OCI-LY1 (cell line): ENCODE measurements around the gene ELK3.

Experiments used
- H2AFZ ChIP-seq: fragments of 200-600 bp; sonication (generic), shearing (Covaris generic); 2 replicates; pipeline ENCODE4 v1.6.0; 2014; ENCODE audit warnings: antibody characterized with exemption, mild to moderate bottlenecking, low read length
- H3F3A ChIP-seq: fragments of 200-600 bp; sonication (generic), shearing (Covaris generic); 2 replicates; pipeline ENCODE4 v1.6.0; 2014; ENCODE audit warnings: mild to moderate bottlenecking, antibody characterized with exemption, low read length, moderate library complexity; ENCODE audit not compliant: insufficient read depth
- H3K27ac ChIP-seq: fragments of 200-600 bp; sonication (generic); 2 replicates; pipeline ENCODE4 v1.5.1; 2014; ENCODE audit warnings: low read length, mixed run types, mild to moderate bottlenecking, low read depth; ENCODE audit not compliant: poor library complexity, severe bottlenecking
- H3K27me3 ChIP-seq: fragments of 200-600 bp; sonication (generic); 2 replicates; pipeline ENCODE4 v1.6.0; 2014; ENCODE audit warnings: antibody characterized with exemption, mild to moderate bottlenecking, low read length, moderate library complexity; ENCODE audit not compliant: insufficient read depth
- H3K36me3 ChIP-seq: fragments of 200-600 bp; sonication (generic); 2 replicates; pipeline ENCODE4 v1.6.1; 2014; ENCODE audit warnings: mild to moderate bottlenecking, antibody characterized with exemption, low read length, moderate library complexity, mixed read lengths; ENCODE audit not compliant: insufficient read depth
- H3K4me1 ChIP-seq: fragments of 200-600 bp; sonication (generic); 2 replicates; pipeline ENCODE4 v1.5.1; 2014; ENCODE audit warnings: mild to moderate bottlenecking, low read length, moderate library complexity; ENCODE audit not compliant: insufficient read depth, severe bottlenecking
- H3K4me2 ChIP-seq: fragments of 200-600 bp; sonication (generic), shearing (Covaris generic); 2 replicates; pipeline ENCODE4 v1.6.1; 2014; ENCODE audit warnings: low read length
- H3K4me3 ChIP-seq: fragments of 200-600 bp; sonication (generic); 2 replicates; pipeline ENCODE4 v1.5.1; 2014; ENCODE audit warnings: low read length, low read depth, mild to moderate bottlenecking, mixed read lengths; ENCODE audit not compliant: poor library complexity, severe bottlenecking
- H3K79me2 ChIP-seq: fragments of 200-600 bp; shearing (Covaris generic); 2 replicates; pipeline ENCODE4 v1.6.1; 2016; ENCODE audit warnings: mixed run types, low read length, mixed read lengths; ENCODE audit not compliant: insufficient read depth
- H3K9ac ChIP-seq: fragments of 200-600 bp; sonication (generic), shearing (Covaris generic); 2 replicates; pipeline ENCODE4 v1.6.1; 2014; ENCODE audit warnings: mild to moderate bottlenecking, low read length, mixed read lengths
- H3K9me2 ChIP-seq: fragments of 200-600 bp; sonication (generic), shearing (Covaris generic); 2 replicates; pipeline ENCODE4 v1.6.1; 2014; ENCODE audit warnings: low read depth, mild to moderate bottlenecking, low read length, mixed read lengths
- H3K9me3 ChIP-seq: fragments of 200-600 bp; shearing (Covaris generic); 2 replicates; pipeline ENCODE4 v1.6.1; 2014; ENCODE audit warnings: low read length, mixed read lengths
- H4K20me1 ChIP-seq: fragments of 200-600 bp; sonication (generic), shearing (Covaris generic); 2 replicates; pipeline ENCODE4 v1.6.0; 2016; ENCODE audit warnings: mild to moderate bottlenecking, low read length; ENCODE audit not compliant: insufficient read depth
- CTCF ChIP-seq: fragments of 200-600 bp; sonication (generic), shearing (Covaris generic); IDR thresholded peaks from 2 replicates; pipeline ENCODE4 v1.5.1; 2017; ENCODE audit warnings: mild to moderate bottlenecking, antibody characterized with exemption, low read length, moderate library complexity, mixed read lengths
- EZH2 ChIP-seq: fragments of 200-600 bp; sonication (generic), shearing (Covaris generic); IDR thresholded peaks from 2 replicates; pipeline ENCODE4 v1.8.0; 2017; ENCODE audit warnings: borderline replicate concordance, mixed run types, mild to moderate bottlenecking, antibody characterized with exemption, low read length, moderate library complexity, mixed read lengths

The ELK3 gene

GRCh38 chr12:96152164-96152563, 42.0 kb upstream of the ELK3 start:
- no peak overlapping the region for H2AFZ ChIP-seq
- no peak overlapping the region for H3K9ac ChIP-seq
- no peaks in the 10 kb centered on the region for H3K9me2 ChIP-seq
- H3K27me3 ChIP-seq: no peaks in the 10 kb centered on the region
- no peak for TF ChIP-seq CTCF
- TF ChIP-seq EZH2: no peak
- no peaks in the 10 kb centered on the region for H3F3A ChIP-seq
- H3K4me1 ChIP-seq: no peaks in the 10 kb centered on the region
- H3K79me2 ChIP-seq: no peaks in the 10 kb centered on the region
- no peak overlapping the region for H3K27ac ChIP-seq
- H3K4me3 ChIP-seq: no peak overlapping the region
- H4K20me1 ChIP-seq: no peaks in the 10 kb centered on the region
- H3K4me2 ChIP-seq: no peak overlapping the region
- no peaks in the 10 kb centered on the region for H3K36me3 ChIP-seq
- no peaks in the 10 kb centered on the region for H3K9me3 ChIP-seq

DNA sequence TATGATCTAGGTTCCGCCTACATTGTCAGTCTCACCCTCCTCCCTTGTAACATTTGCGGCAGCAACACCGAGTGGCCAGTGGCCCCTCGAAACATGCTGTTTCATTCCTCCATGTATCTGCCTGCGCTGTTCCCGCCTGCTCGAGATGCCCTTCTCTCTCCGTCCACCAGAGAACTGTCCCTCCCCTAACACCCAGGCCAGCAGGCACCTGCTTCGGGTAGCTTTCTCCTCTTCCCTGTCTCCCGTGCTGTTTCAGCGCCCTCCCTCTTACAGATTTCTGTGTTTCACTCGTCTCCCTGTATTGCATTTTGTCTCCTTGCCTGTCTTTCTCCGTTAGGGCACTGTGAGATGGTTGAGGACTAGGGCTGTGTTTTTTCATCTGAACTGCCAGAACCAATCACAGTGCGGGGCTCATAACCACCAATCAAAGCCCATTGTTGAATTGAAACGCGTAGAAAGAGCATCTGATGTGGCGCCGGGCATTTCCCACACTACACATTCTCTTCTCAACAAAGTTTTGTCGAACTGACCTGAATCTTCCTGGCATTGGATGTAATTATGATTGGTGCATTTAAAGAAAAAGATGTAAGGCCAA, 40.9 kb upstream of the ELK3 start:
- H3K27ac ChIP-seq: no peak overlapping the region
- no peak overlapping the region for H2AFZ ChIP-seq
- no peaks in the 10 kb centered on the region for H4K20me1 ChIP-seq
- no peaks in the 10 kb centered on the region for H3K36me3 ChIP-seq
- no peaks in the 10 kb centered on the region for H3K27me3 ChIP-seq
- no peaks in the 10 kb centered on the region for H3K9me3 ChIP-seq
- no peak overlapping the region for H3K4me2 ChIP-seq
- no peak overlapping the region for H3K4me3 ChIP-seq
- no peaks in the 10 kb centered on the region for H3K79me2 ChIP-seq
- H3K9ac ChIP-seq: no peak overlapping the region
- TF ChIP-seq EZH2 (no peak), CTCF (no peak)
- H3F3A ChIP-seq: no peaks in the 10 kb centered on the region
- H3K9me2 ChIP-seq: no peaks in the 10 kb centered on the region
- H3K4me1 ChIP-seq: no peaks in the 10 kb centered on the region

- no peaks in the 10 kb centered on the region for H3K36me3 ChIP-seq
- H4K20me1 ChIP-seq: no peaks in the 10 kb centered on the region
- H3K9ac ChIP-seq: no peak overlapping the region
- no peak overlapping the region for H2AFZ ChIP-seq
- TF ChIP-seq CTCF (no peak), EZH2 (no peak)
- H3K27ac ChIP-seq: no peak overlapping the region
- no peaks in the 10 kb centered on the region for H3K9me3 ChIP-seq
- no peaks in the 10 kb centered on the region for H3K4me1 ChIP-seq
- H3K4me3 ChIP-seq: no peak overlapping the region
- no peaks in the 10 kb centered on the region for H3K9me2 ChIP-seq
- no peaks in the 10 kb centered on the region for H3K27me3 ChIP-seq
- no peaks in the 10 kb centered on the region for H3K79me2 ChIP-seq
- no peak overlapping the region for H3K4me2 ChIP-seq
- no peaks in the 10 kb centered on the region for H3F3A ChIP-seq
Measured at GRCh38 chr12:96155181-96155580, 39.0 kb upstream of the ELK3 start.
